Loucy (cell line): ENCODE data around the gene SLC17A6.

ENCODE experiments used
- H2AFZ ChIP-seq: fragments of 200-600 bp; sonication (generic); 2 replicates; pipeline ENCODE4 v1.6.0; 2016; ENCODE audit warnings: antibody characterized with exemption, mild to moderate bottlenecking, low read length, moderate library complexity
- H3F3A ChIP-seq: fragments of 200-600 bp; 2 replicates; pipeline ENCODE4 v1.6.0; 2016; ENCODE audit warnings: antibody characterized with exemption, low read depth, mild to moderate bottlenecking
- H3K27me3 ChIP-seq: fragments of 200-600 bp; sonication (generic); 2 replicates; pipeline ENCODE4 v1.6.1; 2014; ENCODE audit warnings: low read length, mild to moderate bottlenecking; ENCODE audit not compliant: insufficient read depth, poor library complexity, severe bottlenecking
- H3K36me3 ChIP-seq: fragments of 200-600 bp; sonication (generic); 2 replicates; pipeline ENCODE4 v1.6.1; 2016; ENCODE audit warnings: low read length; ENCODE audit not compliant: insufficient read depth
- H3K4me1 ChIP-seq: fragments of 200-600 bp; sonication (generic); 2 replicates; pipeline ENCODE4 v1.5.1; 2014; ENCODE audit warnings: low read length, mild to moderate bottlenecking; ENCODE audit not compliant: insufficient read depth, poor library complexity, severe bottlenecking
- H3K4me2 ChIP-seq: fragments of 200-600 bp; sonication (generic); 2 replicates; pipeline ENCODE4 v1.6.0; 2014; ENCODE audit warnings: antibody characterized with exemption, low read length, low read depth, mild to moderate bottlenecking; ENCODE audit not compliant: poor library complexity, severe bottlenecking
- H3K4me3 ChIP-seq: fragments of 200-600 bp; sonication (generic); 2 replicates; pipeline ENCODE4 v1.5.1; 2014; ENCODE audit warnings: low read length, mild to moderate bottlenecking, mixed read lengths; ENCODE audit not compliant: poor library complexity, severe bottlenecking
- H3K79me2 ChIP-seq: fragments of 200-600 bp; sonication (generic); 2 replicates; pipeline ENCODE4 v1.6.1; 2014; ENCODE audit warnings: low read length; ENCODE audit not compliant: insufficient read depth
- H3K9ac ChIP-seq: fragments of 200-600 bp; sonication (generic); 2 replicates; pipeline ENCODE4 v1.6.0; 2014; ENCODE audit warnings: mild to moderate bottlenecking, low read depth, low read length, moderate library complexity; ENCODE audit not compliant: poor library complexity, severe bottlenecking
- H3K9me2 ChIP-seq: fragments of 200-600 bp; sonication (generic); replicated peaks from 2 replicates; pipeline ENCODE4 v1.6.1; 2016; ENCODE audit warnings: low read depth, low read length, mixed read lengths
- H3K9me3 ChIP-seq: fragments of 200-600 bp; sonication (generic); 2 replicates; pipeline ENCODE4 v1.6.1; 2014; ENCODE audit warnings: mild to moderate bottlenecking, antibody characterized with exemption, low read length, low read depth; ENCODE audit not compliant: insufficient read depth
- H4K20me1 ChIP-seq: fragments of 200-600 bp; sonication (generic); 2 replicates; pipeline ENCODE4 v1.6.0; 2014; ENCODE audit warnings: antibody characterized with exemption, low read length, mild to moderate bottlenecking; ENCODE audit not compliant: insufficient read depth, poor library complexity, severe bottlenecking
- CTCF ChIP-seq: fragments of 200-600 bp; sonication (generic); conservative IDR thresholded peaks from 2 replicates; pipeline ENCODE4 v1.5.1; 2014; ENCODE audit warnings: mild to moderate bottlenecking, antibody characterized with exemption, low read length
- EZH2phosphoT487 ChIP-seq: fragments of 200-600 bp; IDR thresholded peaks from 2 replicates; pipeline ENCODE4 v1.6.1; 2018; ENCODE audit warnings: antibody characterized with exemption, mild to moderate bottlenecking, moderate library complexity, borderline replicate concordance

The SLC17A6 gene

GRCh38 chr11:22339611-22340010 is 1.4 kb downstream of the SLC17A6 start:
- H3K4me3 ChIP-seq = no peak overlapping the region
- no peaks in the 10 kb centered on the region for H3K27me3 ChIP-seq
- H3F3A ChIP-seq = no peaks in the 10 kb centered on the region
- H3K4me1 ChIP-seq = no peaks in the 10 kb centered on the region
- no peak overlapping the region for H2AFZ ChIP-seq
- H3K9me2 ChIP-seq = no peaks in the 10 kb centered on the region
- no peak for TF ChIP-seq EZH2phosphoT487
- no peak overlapping the region for H3K4me2 ChIP-seq
- H4K20me1 ChIP-seq = no peaks in the 10 kb centered on the region
- H3K79me2 ChIP-seq = no peaks in the 10 kb centered on the region
- no peaks in the 10 kb centered on the region for H3K36me3 ChIP-seq
- H3K9ac ChIP-seq = no peak overlapping the region
- H3K9me3 ChIP-seq = no peaks in the 10 kb centered on the region

GRCh38 chr11:22340235-22340634 is 2.1 kb downstream of the SLC17A6 start:
- no peaks in the 10 kb centered on the region for H3K9me2 ChIP-seq
- no peaks in the 10 kb centered on the region for H3K36me3 ChIP-seq
- no peak overlapping the region for H3K4me2 ChIP-seq
- no peaks in the 10 kb centered on the region for H3K27me3 ChIP-seq
- no peaks in the 10 kb centered on the region for H3K4me1 ChIP-seq
- no peaks in the 10 kb centered on the region for H3K9me3 ChIP-seq
- H3K4me3 ChIP-seq = no peak overlapping the region
- no peak for TF ChIP-seq EZH2phosphoT487
- TF ChIP-seq CTCF = no peak
- no peak overlapping the region for H2AFZ ChIP-seq
- H3K79me2 ChIP-seq = no peaks in the 10 kb centered on the region
- no peaks in the 10 kb centered on the region for H4K20me1 ChIP-seq
- H3K9ac ChIP-seq = no peak overlapping the region
- no peaks in the 10 kb centered on the region for H3F3A ChIP-seq

GRCh38 chr11:22340701-22341587 is 2.8 kb downstream of the SLC17A6 start:
- no peak overlapping the region for H3K4me3 ChIP-seq
- TF ChIP-seq CTCF (no peak), EZH2phosphoT487 (no peak)
- H3K9me2 ChIP-seq = no peaks in the 10 kb centered on the region
- no peaks in the 10 kb centered on the region for H3F3A ChIP-seq
- no peaks in the 10 kb centered on the region for H3K27me3 ChIP-seq
- no peaks in the 10 kb centered on the region for H4K20me1 ChIP-seq
- no peaks in the 10 kb centered on the region for H3K79me2 ChIP-seq
- H2AFZ ChIP-seq = no peak overlapping the region
- H3K9me3 ChIP-seq = no peaks in the 10 kb centered on the region
- no peaks in the 10 kb centered on the region for H3K4me1 ChIP-seq
- no peak overlapping the region for H3K4me2 ChIP-seq
- H3K9ac ChIP-seq = no peak overlapping the region
- H3K36me3 ChIP-seq = no peaks in the 10 kb centered on the region

- no peak overlapping the region for H3K4me3 ChIP-seq
- no peaks in the 10 kb centered on the region for H3K9me3 ChIP-seq
- H4K20me1 ChIP-seq = no peaks in the 10 kb centered on the region
- no peak for TF ChIP-seq EZH2phosphoT487
- TF ChIP-seq CTCF = no peak
- H3K9me2 ChIP-seq = no peaks in the 10 kb centered on the region
- H3K9ac ChIP-seq = no peak overlapping the region
- no peaks in the 10 kb centered on the region for H3F3A ChIP-seq
- H3K4me1 ChIP-seq = no peaks in the 10 kb centered on the region
- no peak overlapping the region for H3K4me2 ChIP-seq
- no peaks in the 10 kb centered on the region for H3K27me3 ChIP-seq
- no peaks in the 10 kb centered on the region for H3K79me2 ChIP-seq
- H3K36me3 ChIP-seq = no peaks in the 10 kb centered on the region
- H2AFZ ChIP-seq = no peak overlapping the region
Measured at GRCh38 chr11:22341588-22341931, 3.4 kb downstream of the SLC17A6 start.
